ENCODE results near the gene PHF19.

The PHF19 gene

GRCh38 chr9:120901755-120902568 is 25.0 kb upstream of the PHF19 start:
- Histone ChIP-seq H3K4me1 (ENCODE audit: control insufficient read depth in 1 of 2, insufficient read depth in 1 of 2, low read depth in 1 of 2, low read length in 1 of 2) (no peaks in the 10 kb centered on the region), H3K27me3 (no peaks in the 10 kb centered on the region), H3K4me3 (ENCODE audit: low read depth in 1 of 2, low read length in 1 of 2) (no peak overlapping the region), H3K27ac (no peak overlapping the region), H3K9me3 (no peaks in the 10 kb centered on the region), H3K36me3 (peaks cover 44% of the 10 kb centered on the region)
- no peak for TF ChIP-seq CTCF (IDR thresholded peaks at IDR 0.05)

GRCh38 chr9:120900824-120901223 is 23.8 kb upstream of the PHF19 start:
- Histone ChIP-seq H3K9me3 (no peaks in the 10 kb centered on the region), H3K27ac (no peak overlapping the region), H3K36me3 (peaks cover 35% of the 10 kb centered on the region), H3K27me3 (no peaks in the 10 kb centered on the region), H3K4me3 (ENCODE audit: low read depth in 1 of 2, low read length in 1 of 2) (no peak overlapping the region), H3K4me1 (ENCODE audit: control insufficient read depth in 1 of 2, insufficient read depth in 1 of 2, low read depth in 1 of 2, low read length in 1 of 2) (no peaks in the 10 kb centered on the region)
- no peak for TF ChIP-seq CTCF (IDR thresholded peaks at IDR 0.05)

GRCh38 chr9:120899490-120900068 is 22.6 kb upstream of the PHF19 start:
- Histone ChIP-seq H3K4me1 (ENCODE audit: control insufficient read depth in 1 of 2, insufficient read depth in 1 of 2, low read depth in 1 of 2, low read length in 1 of 2) (no peaks in the 10 kb centered on the region), H3K27me3 (no peaks in the 10 kb centered on the region), H3K9me3 (no peaks in the 10 kb centered on the region), H3K4me3 (ENCODE audit: low read depth in 1 of 2, low read length in 1 of 2) (no peak overlapping the region), H3K27ac (no peak overlapping the region), H3K36me3 (peaks cover 22% of the 10 kb centered on the region)
- TF ChIP-seq CTCF (IDR thresholded peaks at IDR 0.05) = no peak

GRCh38 chr9:120898396-120898795 is 21.4 kb upstream of the PHF19 start:
- H3K4me3 ChIP-seq (ENCODE audit: low read depth in 1 of 2, low read length in 1 of 2) = no peak overlapping the region
- peaks cover 10% of the 10 kb centered on the region for H3K36me3 ChIP-seq
- H3K27ac ChIP-seq = no peak overlapping the region
- H3K4me1 ChIP-seq (ENCODE audit: control insufficient read depth in 1 of 2, insufficient read depth in 1 of 2, low read depth in 1 of 2, low read length in 1 of 2) = no peaks in the 10 kb centered on the region
- no peaks in the 10 kb centered on the region for H3K27me3 ChIP-seq
- no peaks in the 10 kb centered on the region for H3K9me3 ChIP-seq
- no peak for TF ChIP-seq CTCF (IDR thresholded peaks at IDR 0.05)

GRCh38 chr9:120895951-120896350 is 19.0 kb upstream of the PHF19 start:
- Histone ChIP-seq H3K27me3 (no peaks in the 10 kb centered on the region), H3K27ac (no peak overlapping the region), H3K4me1 (ENCODE audit: control insufficient read depth in 1 of 2, insufficient read depth in 1 of 2, low read depth in 1 of 2, low read length in 1 of 2) (no peaks in the 10 kb centered on the region), H3K9me3 (no peaks in the 10 kb centered on the region), H3K4me3 (ENCODE audit: low read depth in 1 of 2, low read length in 1 of 2) (no peak overlapping the region), H3K36me3 (no peaks in the 10 kb centered on the region)
- TF ChIP-seq CTCF (IDR thresholded peaks at IDR 0.05) = no peak
